Panc1 (cell line): ENCODE data around the gene UBL4B.

Experiments
- POLR2AphosphoS5 ChIP-seq: IDR thresholded peaks from 2 replicates; pipeline ENCODE4 v1.6.1; 2012; ENCODE audit warnings: mild to moderate bottlenecking, low read depth, low read length, moderate library complexity
- SIN3A ChIP-seq: IDR thresholded peaks from 2 replicates; pipeline ENCODE4 v1.6.1; 2012; ENCODE audit warnings: low read depth, mild to moderate bottlenecking, low read length, moderate library complexity, borderline replicate concordance; ENCODE audit not compliant: insufficient read depth
- TCF7L2 ChIP-seq: IDR thresholded peaks from 2 replicates; pipeline ENCODE4 v1.6.1; 2011; ENCODE audit warnings: mild to moderate bottlenecking, low read depth, low read length, inconsistent platforms
- TF ChIP-seq, protein P1 (sequence below): fragments of 450-650 bp; IDR thresholded peaks from 2 replicates; pipeline ENCODE4 v1.5.1; 2017; ENCODE audit warnings: mild to moderate bottlenecking
- TF ChIP-seq, protein P2 (sequence below), 2 experiments: IDR thresholded peaks; 2 replicates each; pipeline ENCODE4 v1.6.1; 2011 to 2012; ENCODE audit warnings: low read depth in 2 of 2, control low read depth in 1 of 2, low read length in 1 of 2, mild to moderate bottlenecking in 1 of 2, moderate library complexity in 1 of 2; ENCODE audit not compliant: insufficient read depth in 1 of 2

DNA sequence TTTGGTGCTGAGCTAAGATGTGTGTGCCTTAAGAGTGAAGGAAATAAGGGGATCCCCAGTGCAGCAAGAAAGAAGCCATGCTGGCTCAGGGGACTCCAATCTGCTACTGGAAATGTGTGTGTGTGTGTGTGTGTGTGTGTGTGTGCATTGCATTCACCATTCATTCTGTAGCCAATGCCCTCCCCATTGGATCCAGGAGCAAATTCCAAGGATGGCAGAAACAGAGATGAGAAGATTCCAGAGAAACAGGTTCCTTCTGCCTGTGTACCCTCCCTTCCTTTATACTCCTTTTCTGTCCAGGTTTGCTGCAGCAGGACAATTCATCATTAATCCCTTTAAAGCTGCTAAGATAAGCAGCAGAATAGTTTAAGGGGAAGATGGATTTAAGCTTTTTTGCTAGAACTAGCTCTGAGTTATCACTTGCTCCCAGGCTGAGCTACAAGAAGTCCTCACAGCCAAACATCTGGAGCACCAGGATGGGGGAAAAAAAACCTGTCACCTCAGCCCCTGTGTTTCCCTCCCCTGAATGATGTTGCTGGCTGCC lies 41.2 kb downstream of the UBL4B start:
- TF ChIP-seq, protein P1, sequence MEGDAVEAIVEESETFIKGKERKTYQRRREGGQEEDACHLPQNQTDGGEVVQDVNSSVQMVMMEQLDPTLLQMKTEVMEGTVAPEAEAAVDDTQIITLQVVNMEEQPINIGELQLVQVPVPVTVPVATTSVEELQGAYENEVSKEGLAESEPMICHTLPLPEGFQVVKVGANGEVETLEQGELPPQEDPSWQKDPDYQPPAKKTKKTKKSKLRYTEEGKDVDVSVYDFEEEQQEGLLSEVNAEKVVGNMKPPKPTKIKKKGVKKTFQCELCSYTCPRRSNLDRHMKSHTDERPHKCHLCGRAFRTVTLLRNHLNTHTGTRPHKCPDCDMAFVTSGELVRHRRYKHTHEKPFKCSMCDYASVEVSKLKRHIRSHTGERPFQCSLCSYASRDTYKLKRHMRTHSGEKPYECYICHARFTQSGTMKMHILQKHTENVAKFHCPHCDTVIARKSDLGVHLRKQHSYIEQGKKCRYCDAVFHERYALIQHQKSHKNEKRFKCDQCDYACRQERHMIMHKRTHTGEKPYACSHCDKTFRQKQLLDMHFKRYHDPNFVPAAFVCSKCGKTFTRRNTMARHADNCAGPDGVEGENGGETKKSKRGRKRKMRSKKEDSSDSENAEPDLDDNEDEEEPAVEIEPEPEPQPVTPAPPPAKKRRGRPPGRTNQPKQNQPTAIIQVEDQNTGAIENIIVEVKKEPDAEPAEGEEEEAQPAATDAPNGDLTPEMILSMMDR: no peak
- TF ChIP-seq POLR2AphosphoS5 (no peak), TCF7L2 (no peak), SIN3A (no peak)
- TF ChIP-seq, protein P2, sequence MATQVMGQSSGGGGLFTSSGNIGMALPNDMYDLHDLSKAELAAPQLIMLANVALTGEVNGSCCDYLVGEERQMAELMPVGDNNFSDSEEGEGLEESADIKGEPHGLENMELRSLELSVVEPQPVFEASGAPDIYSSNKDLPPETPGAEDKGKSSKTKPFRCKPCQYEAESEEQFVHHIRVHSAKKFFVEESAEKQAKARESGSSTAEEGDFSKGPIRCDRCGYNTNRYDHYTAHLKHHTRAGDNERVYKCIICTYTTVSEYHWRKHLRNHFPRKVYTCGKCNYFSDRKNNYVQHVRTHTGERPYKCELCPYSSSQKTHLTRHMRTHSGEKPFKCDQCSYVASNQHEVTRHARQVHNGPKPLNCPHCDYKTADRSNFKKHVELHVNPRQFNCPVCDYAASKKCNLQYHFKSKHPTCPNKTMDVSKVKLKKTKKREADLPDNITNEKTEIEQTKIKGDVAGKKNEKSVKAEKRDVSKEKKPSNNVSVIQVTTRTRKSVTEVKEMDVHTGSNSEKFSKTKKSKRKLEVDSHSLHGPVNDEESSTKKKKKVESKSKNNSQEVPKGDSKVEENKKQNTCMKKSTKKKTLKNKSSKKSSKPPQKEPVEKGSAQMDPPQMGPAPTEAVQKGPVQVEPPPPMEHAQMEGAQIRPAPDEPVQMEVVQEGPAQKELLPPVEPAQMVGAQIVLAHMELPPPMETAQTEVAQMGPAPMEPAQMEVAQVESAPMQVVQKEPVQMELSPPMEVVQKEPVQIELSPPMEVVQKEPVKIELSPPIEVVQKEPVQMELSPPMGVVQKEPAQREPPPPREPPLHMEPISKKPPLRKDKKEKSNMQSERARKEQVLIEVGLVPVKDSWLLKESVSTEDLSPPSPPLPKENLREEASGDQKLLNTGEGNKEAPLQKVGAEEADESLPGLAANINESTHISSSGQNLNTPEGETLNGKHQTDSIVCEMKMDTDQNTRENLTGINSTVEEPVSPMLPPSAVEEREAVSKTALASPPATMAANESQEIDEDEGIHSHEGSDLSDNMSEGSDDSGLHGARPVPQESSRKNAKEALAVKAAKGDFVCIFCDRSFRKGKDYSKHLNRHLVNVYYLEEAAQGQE (IDR thresholded peaks at IDR 0.05; ENCODE audit: insufficient read depth in 1 of 2, low read depth in 2 of 2, low read length in 1 of 2): no peak
